GM19035 (cell line): ENCODE results near the gene POLR1C.
"Not testable (repeated sequence)": the region's sequence is repeated elsewhere in the genome, so short reads cannot be mapped to it uniquely, and the experiment has no call there.

Source experiments
- ATAC-seq: cut with Tn5 transposase; IDR thresholded peaks from one replicate; pipeline ENCODE4 v1.9.1; 2021; ENCODE audit not compliant: unreplicated experiment

The POLR1C gene

DNA sequence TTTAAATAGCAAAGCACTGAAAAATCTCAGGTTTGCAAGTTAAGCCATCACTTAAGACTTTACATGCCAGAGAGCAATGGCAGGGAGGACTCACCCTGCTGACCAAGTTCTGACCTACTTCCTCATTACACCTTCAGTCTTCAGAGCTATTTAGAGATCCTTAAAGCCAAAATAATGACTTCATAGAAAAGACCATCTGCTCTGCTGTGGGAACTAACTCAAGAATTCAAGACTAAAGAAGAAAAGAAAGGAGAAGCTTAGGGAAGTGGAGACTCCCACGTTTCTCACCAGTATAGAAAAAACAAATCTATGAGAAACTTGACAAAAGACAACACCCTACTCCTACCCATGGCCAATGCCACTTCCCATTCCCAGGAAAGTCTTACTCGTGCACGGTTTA, 30.3 kb downstream of the POLR1C start:
- no peak for ATAC-seq

GRCh38 chr6:43557620-43558019, 40.7 kb downstream of the POLR1C start:
- ATAC-seq: not testable (repeated sequence)

- no peak for ATAC-seq
Measured at GRCh38 chr6:43559328-43559727, 42.4 kb downstream of the POLR1C start.

DNA sequence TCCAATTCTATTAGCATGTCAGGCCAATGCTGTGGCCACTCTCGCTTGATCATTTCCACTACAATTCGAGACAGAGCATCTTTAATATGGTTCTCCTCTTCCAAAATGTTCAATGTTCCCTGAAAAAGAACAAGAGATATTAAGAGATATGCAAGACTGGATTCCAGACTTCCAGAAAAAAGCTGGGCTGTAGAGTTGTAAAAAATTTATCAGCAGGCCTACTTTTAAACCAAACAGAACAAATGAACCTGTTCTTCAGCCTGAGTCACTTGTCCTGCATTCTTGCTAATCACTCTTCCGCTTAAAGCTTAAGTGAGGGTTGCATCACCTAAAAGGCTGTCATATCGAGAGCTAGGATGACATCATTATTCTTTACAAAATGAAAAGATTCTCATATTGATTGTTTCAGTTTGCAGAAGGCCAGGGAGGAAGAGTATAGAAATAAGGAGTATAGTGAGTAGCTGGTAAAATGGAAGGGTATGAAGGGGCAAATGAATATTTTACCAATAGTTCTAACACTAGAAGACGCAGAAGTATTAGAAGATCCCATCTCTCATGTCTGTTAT, 54.1 kb downstream of the POLR1C start:
- ATAC-seq: no peak
